Activated T-cell treated with anti-CD3 and anti-CD28 coated beads for 1 hour (primary cell): ENCODE results near the gene OARD1.
"Not testable (repeated sequence)": the region's sequence is repeated elsewhere in the genome, so short reads cannot be mapped to it uniquely, and the experiment has no call there.

ENCODE experiments used
- DNase-seq: peaks from one replicate; pipeline ENCODE4 v3.0.0-alpha.2; 2020; ENCODE audit warnings: low read depth

OARD1 gene

DNA sequence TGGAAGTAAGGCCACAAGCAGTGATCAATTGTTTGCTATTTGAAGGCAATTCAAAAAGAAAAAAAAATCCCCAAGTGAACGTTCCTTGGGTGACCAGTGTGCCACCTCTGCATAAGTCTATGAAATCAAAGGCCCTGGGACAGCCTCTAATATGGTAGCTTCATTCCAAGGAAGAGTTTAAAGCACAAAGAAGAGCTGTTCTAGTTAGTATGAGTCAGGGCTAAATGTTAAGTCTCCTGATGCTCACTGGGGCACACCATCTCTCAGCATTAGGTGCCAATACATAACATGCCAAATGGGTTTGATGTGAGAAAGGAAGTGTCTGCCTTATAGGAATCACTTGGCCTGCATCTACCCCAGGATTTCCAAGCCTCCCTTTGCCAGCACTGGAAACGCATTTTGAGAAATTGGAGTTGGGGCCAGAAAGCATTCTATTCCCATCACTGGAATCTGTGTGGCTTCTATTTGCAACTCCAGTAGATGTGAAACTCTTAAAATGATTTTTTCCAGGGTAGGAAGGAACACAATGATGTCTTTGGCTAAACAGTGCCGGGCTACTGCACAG is 46.1 kb downstream of the OARD1 start:
- DNase-seq, result no peak

DNA sequence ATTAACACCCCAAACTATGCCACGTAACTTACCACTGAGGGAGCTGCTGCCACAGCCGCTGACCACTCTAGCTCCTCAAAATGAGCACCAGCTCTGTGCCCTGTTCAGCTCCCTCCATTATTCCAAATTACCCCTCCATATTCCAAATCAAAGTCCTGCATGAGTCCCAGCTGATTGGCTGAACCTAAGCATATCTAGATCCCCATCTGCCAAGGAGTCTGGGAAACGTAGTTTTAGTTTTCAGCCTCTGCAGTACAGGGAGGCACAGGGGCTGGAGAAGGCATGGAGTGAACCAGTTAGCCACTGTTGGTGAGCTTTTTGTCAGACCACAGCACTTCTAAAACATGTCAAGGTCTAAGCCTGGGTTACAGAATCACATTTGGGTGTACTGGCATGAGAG is 49.0 kb downstream of the OARD1 start:
- DNase-seq, result no peak

DNA sequence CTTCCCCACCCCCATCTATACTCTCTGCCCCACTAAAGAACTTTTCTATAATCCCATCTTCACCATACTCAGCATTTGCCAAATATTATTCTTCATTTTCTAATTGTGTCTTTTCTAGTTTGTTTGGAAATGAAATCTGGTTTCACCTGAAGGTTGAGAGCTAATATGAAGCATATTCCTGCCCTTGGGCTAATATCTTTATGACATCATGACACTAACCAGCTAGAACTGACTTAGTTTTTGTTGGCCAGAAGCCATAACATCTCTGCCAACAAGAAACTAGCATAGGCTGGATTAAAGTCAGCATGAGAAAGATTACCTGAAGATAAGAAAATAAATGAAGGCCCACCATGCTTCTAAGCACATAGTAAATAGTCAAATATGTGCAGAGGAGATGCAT is 49.9 kb downstream of the OARD1 start:
- no peak for DNase-seq

- DNase-seq, result no peak
Observed at GRCh38 chr6:41021832-41022231, 50.3 kb downstream of the OARD1 start.

DNA sequence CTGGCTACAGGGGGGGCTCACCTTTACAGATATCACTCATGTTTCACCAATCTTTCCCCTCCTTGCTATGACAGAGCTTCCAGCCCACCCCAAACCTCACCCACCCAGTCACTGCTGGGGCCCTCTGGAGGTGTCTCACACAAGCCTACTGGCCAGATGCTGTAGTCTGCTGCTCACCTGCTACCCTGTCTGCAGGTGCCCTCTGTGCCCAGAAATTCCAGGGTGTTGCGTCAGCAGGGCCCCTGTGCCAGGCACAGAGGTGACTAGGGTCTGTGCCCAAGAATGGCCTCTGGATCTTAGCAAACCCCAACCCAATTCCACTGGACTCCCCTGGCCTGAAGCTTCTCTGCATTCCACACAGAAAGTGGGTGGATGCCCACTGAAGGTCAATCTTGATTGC is 54.5 kb downstream of the OARD1 start:
- no peak for DNase-seq

DNA sequence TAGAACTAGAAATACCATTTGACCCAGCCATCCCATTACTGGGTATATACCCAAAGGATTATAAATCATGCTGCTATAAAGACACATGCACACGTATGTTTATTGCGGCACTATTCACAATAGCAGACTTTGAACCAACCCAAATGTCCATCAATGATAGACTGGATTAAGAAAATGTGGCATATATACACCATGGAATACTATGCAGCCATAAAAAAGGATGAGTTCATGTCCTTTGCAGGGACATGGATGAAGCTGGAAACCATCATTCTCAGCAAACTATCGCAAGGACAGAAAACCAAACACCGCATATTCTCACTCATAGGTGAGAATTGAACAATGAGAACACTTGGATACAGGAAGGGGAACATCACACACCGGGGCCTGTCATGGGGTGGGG is 56.3 kb downstream of the OARD1 start:
- DNase-seq, result not testable (repeated sequence)

GRCh38 chr6:41014780-41015179 is 57.4 kb downstream of the OARD1 start:
- DNase-seq, result no peak
